Measurements from ENCODE around the gene RAP1A. TPM values are rescaled to one million over a fixed set of nuclear protein-coding genes. Genes with fewer than 3 reads are reported as not detected.
A peak's percentile ranks its signal among the peaks of the same experiment; 100 is the strongest.

Gene RAP1A
- total RNA-seq, 3 donors from 2014 or later = 45.9 to 72.8 (median 54.9) TPM

DNA sequence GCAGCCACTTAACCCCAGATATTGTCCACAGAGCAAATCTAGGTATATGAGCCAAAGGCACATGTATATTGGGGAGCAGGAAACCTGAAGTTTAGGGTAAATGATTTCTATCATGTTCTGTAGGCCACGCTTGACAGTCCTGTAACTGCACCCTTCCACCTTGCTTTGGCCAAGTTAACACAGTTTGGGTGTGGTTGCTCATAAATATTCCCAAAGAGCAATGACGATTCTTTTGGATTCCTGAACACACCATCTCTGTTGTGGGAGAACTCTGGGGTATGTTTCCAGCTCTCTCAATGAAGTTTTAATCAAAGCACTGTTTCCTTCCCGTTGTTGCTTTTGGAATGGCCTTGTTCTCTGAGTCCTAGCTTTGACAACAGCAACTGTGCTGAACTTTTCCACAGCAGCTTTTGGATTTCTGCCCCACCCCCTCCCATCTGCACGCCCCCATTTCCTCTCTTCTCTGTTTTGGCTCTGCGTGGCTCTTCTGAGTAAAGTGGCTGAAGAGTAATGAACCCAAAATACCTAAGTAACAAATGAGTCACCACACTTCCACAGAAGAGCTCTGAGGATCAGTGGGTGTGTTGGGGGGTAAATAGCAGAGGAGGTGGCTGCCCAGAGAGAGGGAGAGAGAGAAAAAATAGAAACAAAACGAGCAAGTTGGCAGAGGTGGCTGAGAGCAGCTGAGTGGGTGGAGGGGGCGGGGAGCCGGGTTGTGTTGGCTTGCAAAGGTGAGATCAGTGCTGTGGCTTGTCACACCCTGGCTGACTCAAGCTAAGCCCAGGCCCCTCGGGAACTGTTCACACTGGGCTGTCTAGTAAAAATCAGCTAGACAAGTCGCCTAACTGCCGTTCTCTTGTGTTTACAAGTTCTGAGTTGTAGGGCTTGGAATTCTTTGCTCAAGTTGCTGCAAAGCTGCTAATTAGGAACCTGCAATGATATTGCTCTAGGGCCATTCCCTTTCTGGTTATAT, 26.9 kb upstream of the RAP1A start:
- Histone ChIP-seq H3K36me3 (no peaks in the 10 kb centered on the region), H3K4me3 (peak overlapping the region in 2 of 3 donors; percentile 17 to 22), H3K27me3 (no peaks in the 10 kb centered on the region), H3K4me1 (peaks cover 0 to 17% of the 10 kb centered on the region in 2 donors), H3K9me3 (no peaks in the 10 kb centered on the region), H3K27ac (peak overlapping the region; percentile 79 to 87)
- intact Hi-C loops (cut with DNase I; ENCODE audit: low total_unique reads) = no loop called here
- TF ChIP-seq, protein P1, sequence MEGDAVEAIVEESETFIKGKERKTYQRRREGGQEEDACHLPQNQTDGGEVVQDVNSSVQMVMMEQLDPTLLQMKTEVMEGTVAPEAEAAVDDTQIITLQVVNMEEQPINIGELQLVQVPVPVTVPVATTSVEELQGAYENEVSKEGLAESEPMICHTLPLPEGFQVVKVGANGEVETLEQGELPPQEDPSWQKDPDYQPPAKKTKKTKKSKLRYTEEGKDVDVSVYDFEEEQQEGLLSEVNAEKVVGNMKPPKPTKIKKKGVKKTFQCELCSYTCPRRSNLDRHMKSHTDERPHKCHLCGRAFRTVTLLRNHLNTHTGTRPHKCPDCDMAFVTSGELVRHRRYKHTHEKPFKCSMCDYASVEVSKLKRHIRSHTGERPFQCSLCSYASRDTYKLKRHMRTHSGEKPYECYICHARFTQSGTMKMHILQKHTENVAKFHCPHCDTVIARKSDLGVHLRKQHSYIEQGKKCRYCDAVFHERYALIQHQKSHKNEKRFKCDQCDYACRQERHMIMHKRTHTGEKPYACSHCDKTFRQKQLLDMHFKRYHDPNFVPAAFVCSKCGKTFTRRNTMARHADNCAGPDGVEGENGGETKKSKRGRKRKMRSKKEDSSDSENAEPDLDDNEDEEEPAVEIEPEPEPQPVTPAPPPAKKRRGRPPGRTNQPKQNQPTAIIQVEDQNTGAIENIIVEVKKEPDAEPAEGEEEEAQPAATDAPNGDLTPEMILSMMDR (IDR thresholded peaks at IDR 0.05) = no peak
- TF ChIP-seq POLR2AphosphoS5 (IDR thresholded peaks at IDR 0.05) (no peak), POLR2A (IDR thresholded peaks at IDR 0.05) (no peak)
- DNase-seq (ENCODE audit: low spot score in 2 of 2) = peak; percentile 65

DNA sequence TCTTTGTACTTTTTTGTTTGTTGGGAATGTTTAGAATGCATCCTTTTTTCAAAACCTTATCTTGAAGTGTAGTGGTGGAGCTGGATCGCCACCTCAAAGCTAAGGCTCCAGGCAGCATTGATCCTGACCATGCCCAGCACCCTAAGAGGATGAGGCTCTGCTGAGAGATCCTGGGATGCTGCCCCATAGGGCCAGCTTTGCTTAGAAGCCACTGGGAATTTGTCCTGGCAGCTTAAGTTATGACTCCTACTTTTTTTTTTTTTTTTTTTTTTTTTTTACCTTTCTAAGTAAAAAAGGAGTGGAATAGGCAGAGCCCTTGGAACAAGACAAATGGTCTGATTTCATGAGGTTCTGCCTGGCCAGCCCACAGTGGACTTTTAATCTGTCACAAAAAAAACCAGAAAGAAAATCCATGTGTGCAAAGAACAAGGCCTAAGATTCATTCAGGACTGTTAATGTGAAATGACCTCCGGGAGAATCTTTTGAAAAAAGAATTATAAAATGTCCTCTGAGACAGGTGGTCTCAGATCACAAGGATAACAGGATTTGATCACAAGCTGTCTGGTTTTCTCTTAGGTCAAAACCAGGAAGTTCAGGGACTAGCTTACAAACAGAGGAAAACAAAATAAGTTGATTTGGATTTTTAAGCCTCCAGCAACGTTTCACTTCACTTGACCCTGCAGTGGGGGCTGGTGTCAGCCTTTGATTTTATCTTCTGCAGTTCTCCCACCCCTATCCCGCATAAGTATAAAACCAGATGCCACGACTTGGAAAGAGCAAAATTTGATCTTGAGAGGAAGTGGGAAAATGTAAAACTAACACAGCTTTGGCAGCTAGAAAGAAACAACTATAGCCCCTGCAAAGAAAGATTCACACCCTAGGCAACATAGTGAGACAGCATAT, 25.9 kb upstream of the RAP1A start:
- Histone ChIP-seq H3K4me1 (peaks cover 0 to 17% of the 10 kb centered on the region in 2 donors), H3K36me3 (no peaks in the 10 kb centered on the region), H3K9me3 (no peaks in the 10 kb centered on the region), H3K4me3 (no peak overlapping the region), H3K27me3 (no peaks in the 10 kb centered on the region), H3K27ac (peak overlapping the region; percentile 79 to 87)
- TF ChIP-seq, protein P1 (IDR thresholded peaks at IDR 0.05) = no peak
- TF ChIP-seq POLR2AphosphoS5 (IDR thresholded peaks at IDR 0.05) (no peak), POLR2A (IDR thresholded peaks at IDR 0.05) (no peak)
- DNase-seq (ENCODE audit: low spot score in 2 of 2) = no peak
- intact Hi-C loops (cut with DNase I; ENCODE audit: low total_unique reads) = no loop called here

DNA sequence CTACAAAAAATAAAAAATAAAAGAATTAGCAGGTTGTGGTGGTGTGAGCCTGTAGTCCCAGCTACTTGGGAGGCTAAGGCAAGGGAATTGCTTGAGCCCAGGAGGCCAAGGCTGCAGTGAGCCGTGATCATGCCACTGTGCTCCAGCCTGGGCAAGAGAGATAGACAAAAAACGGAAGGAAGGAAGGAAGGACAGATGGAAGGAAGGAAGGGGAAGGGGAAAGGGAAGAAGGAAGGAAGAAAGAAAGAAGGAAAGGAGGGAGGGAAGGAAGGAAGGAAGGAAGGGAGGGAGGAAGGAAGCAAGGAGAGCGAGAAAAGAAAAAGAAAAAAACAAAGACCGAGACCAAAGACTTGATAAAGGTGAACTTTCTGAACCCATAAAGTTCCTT, 25.3 kb upstream of the RAP1A start:
- intact Hi-C loops (cut with DNase I; ENCODE audit: low total_unique reads) = no loop called here
- Histone ChIP-seq H3K36me3 (no peaks in the 10 kb centered on the region), H3K27me3 (no peaks in the 10 kb centered on the region), H3K9me3 (no peaks in the 10 kb centered on the region), H3K4me3 (no peak overlapping the region), H3K4me1 (peaks cover 0 to 17% of the 10 kb centered on the region in 2 donors), H3K27ac (peak overlapping the region in 1 of 2 donors; percentile 26)
- TF ChIP-seq POLR2AphosphoS5 (IDR thresholded peaks at IDR 0.05) (no peak), POLR2A (IDR thresholded peaks at IDR 0.05) (no peak)
- TF ChIP-seq, protein P1 (IDR thresholded peaks at IDR 0.05) = no peak
- DNase-seq (ENCODE audit: low spot score in 2 of 2) = no peak

DNA sequence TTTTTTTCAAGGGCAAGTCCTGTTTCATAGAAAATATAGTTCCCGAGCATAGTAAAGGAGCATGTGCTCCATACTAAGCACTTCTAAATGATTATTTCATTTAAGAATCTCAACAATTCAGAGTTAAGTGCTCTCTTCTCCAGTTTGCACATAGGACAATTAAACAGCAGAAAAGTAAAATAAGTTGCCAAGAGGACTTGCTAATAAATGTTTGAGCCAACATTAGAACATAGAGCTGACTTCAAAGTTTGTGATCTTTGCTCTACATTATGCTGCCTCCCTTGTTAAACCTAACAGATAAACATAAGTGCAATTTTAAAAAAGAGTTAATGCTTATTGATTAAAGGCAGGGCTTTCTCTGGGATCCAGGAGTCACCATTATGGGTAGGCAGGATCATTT, 23.8 kb upstream of the RAP1A start:
- Histone ChIP-seq H3K27me3 (no peaks in the 10 kb centered on the region), H3K4me1 (peaks cover 0 to 17% of the 10 kb centered on the region in 2 donors), H3K36me3 (no peaks in the 10 kb centered on the region), H3K9me3 (no peaks in the 10 kb centered on the region), H3K27ac (no peak overlapping the region), H3K4me3 (no peak overlapping the region)
- intact Hi-C loops (cut with DNase I; ENCODE audit: low total_unique reads) = no loop called here
- TF ChIP-seq POLR2A (IDR thresholded peaks at IDR 0.05) (no peak), POLR2AphosphoS5 (IDR thresholded peaks at IDR 0.05) (no peak)
- TF ChIP-seq, protein P1 (IDR thresholded peaks at IDR 0.05) = no peak
- DNase-seq (ENCODE audit: low spot score in 2 of 2) = no peak
